Hepatocyte (in vitro differentiated cells): ENCODE measurements around the gene CRYBA1.

Experiments
- EZH2 ChIP-seq: fragments of 200-600 bp; sonication (generic); IDR thresholded peaks from 2 replicates; pipeline ENCODE4 v1.6.1; 2016; ENCODE audit warnings: antibody characterized with exemption, mild to moderate bottlenecking, borderline replicate concordance
- TF ChIP-seq, protein P1 (sequence below): fragments of 200-600 bp; sonication (generic); IDR thresholded peaks from 2 replicates; pipeline ENCODE4 v1.5.1; 2016; ENCODE audit warnings: antibody characterized with exemption, mild to moderate bottlenecking; ENCODE audit not compliant: poor library complexity

DNA sequence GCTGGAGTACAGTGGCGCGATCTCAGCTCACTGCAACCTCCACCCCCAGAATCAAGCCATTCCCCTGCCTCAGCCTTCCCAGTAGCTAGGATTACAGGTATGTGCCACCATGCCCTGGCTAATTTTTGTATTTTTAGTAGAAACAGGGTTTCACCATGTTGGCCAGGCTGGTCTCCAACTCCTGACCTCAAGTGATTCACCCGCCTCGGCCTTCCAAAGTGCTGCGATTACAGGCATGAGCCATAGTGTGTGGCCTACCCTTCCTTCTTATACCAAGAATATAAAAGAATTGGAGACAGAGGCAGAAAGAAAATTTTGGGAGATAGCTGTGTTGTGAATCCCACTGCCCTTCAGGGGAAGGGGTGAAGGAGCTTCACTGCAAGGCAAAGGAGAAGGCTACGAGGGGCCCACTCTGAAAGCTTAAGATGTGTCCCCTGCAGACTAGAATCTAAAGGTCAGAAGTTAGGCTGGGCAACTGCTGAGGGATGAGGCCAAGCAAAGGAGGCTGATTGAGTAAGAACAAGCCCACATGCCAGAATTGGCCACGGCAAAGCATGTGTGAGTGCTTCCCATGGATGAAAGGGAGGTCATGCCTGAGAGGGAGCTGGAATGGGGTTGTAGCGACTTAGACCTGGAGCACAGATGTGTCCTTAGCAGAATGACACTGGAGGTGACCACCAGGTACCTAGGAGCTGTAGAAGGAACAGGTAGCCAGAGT, 8.4 kb upstream of the CRYBA1 start:
- TF ChIP-seq, protein P1, sequence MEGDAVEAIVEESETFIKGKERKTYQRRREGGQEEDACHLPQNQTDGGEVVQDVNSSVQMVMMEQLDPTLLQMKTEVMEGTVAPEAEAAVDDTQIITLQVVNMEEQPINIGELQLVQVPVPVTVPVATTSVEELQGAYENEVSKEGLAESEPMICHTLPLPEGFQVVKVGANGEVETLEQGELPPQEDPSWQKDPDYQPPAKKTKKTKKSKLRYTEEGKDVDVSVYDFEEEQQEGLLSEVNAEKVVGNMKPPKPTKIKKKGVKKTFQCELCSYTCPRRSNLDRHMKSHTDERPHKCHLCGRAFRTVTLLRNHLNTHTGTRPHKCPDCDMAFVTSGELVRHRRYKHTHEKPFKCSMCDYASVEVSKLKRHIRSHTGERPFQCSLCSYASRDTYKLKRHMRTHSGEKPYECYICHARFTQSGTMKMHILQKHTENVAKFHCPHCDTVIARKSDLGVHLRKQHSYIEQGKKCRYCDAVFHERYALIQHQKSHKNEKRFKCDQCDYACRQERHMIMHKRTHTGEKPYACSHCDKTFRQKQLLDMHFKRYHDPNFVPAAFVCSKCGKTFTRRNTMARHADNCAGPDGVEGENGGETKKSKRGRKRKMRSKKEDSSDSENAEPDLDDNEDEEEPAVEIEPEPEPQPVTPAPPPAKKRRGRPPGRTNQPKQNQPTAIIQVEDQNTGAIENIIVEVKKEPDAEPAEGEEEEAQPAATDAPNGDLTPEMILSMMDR, result no peak
- TF ChIP-seq EZH2, result no peak
